Peyer's patch (tissue), 4 donors: ENCODE results near the gene LGI2.

Experiments used
- POLR2A ChIP-seq, 2 donors: fragments of 450-650 bp; IDR thresholded peaks; one replicate each; pipeline ENCODE4 v1.5.1; 2017; ENCODE audit warnings: antibody characterized with exemption in 2 of 2, mild to moderate bottlenecking in 2 of 2, moderate library complexity in 2 of 2
- TF ChIP-seq, protein P1 (sequence below), 6 experiments: fragments of 450-650 bp in 4 of 6; fragments of 200-600 bp in 2 of 6; sonication (generic) in 1 of 6; IDR thresholded peaks; one replicate each; pipeline ENCODE4 v1.5.1; 2017 to 2019; ENCODE audit warnings: antibody characterized with exemption in 6 of 6, mild to moderate bottlenecking in 3 of 6, moderate library complexity in 1 of 6

DNA sequence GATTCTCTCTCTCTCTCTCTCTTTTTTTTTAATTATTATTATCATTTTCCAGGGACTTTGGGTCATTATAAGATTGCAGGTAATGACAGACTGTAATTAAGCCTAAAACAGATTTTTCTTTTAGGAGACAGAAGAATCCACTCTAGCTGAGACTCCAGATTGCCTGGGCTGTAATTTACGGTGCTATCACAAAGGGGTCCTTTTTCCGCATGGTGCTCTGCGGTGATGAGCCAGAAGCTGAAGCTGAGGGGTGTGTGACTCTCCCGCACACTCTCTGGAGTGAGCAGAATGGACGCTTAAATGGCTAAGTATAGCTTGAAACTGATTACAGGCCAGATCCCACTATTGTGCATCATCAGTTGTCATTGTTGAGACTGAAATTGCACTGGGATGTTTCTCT is 50.0 kb downstream of the LGI2 start:
- TF ChIP-seq, protein P1, sequence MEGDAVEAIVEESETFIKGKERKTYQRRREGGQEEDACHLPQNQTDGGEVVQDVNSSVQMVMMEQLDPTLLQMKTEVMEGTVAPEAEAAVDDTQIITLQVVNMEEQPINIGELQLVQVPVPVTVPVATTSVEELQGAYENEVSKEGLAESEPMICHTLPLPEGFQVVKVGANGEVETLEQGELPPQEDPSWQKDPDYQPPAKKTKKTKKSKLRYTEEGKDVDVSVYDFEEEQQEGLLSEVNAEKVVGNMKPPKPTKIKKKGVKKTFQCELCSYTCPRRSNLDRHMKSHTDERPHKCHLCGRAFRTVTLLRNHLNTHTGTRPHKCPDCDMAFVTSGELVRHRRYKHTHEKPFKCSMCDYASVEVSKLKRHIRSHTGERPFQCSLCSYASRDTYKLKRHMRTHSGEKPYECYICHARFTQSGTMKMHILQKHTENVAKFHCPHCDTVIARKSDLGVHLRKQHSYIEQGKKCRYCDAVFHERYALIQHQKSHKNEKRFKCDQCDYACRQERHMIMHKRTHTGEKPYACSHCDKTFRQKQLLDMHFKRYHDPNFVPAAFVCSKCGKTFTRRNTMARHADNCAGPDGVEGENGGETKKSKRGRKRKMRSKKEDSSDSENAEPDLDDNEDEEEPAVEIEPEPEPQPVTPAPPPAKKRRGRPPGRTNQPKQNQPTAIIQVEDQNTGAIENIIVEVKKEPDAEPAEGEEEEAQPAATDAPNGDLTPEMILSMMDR (IDR thresholded peaks at IDR 0.05) = no peak
- TF ChIP-seq POLR2A (IDR thresholded peaks at IDR 0.05) = no peak
